Measurements from ENCODE around the gene ZNF160.

- TF ChIP-seq CTCF (IDR thresholded peaks at IDR 0.05; ENCODE audit: low read length) (no peak), EZH2 (optimal IDR thresholded peaks at IDR 0.05; ENCODE audit: low read depth, low read length) (no peak), EZH2phosphoT487 (IDR thresholded peaks at IDR 0.05; ENCODE audit: low read length) (no peak)
These were observed 61.9 kb downstream of the ZNF160 start for GRCh38 chr19:53041366-53041765.
